Activated naive CD4-positive, alpha-beta T cell treated with anti-CD3 and anti-CD28 coated beads, Interleukin-2, amount 50 U/mL, for 16 hours (primary cell): ENCODE data around the gene CD1D.
"Not testable (repeated sequence)": the region's sequence is repeated elsewhere in the genome, so short reads cannot be mapped to it uniquely, and the experiment has no call there.

ENCODE experiments used
- DNase-seq: peaks from one replicate; pipeline ENCODE4 v3.0.0-alpha.2; 2020

Gene CD1D

GRCh38 chr1:158176849-158177699 is 3.6 kb upstream of the CD1D start:
- not testable (repeated sequence) for DNase-seq

- DNase-seq, result peak; percentile 22
These were observed 2.8 kb upstream of the CD1D start for GRCh38 chr1:158177700-158178450.

- no peak for DNase-seq
These were observed 1.2 kb upstream of the CD1D start for GRCh38 chr1:158179301-158180041.

GRCh38 chr1:158181577-158181922 is 855 bp downstream of the CD1D start:
- no peak for DNase-seq

- DNase-seq, result no peak
These were observed 5.1 kb downstream of the CD1D start for GRCh38 chr1:158185770-158186169.

- no peak for DNase-seq
These were observed 5.5 kb downstream of the CD1D start for GRCh38 chr1:158186180-158186579.

GRCh38 chr1:158188611-158189010 is 7.9 kb downstream of the CD1D start:
- DNase-seq, result no peak

- DNase-seq, result no peak
These were observed 8.9 kb downstream of the CD1D start for GRCh38 chr1:158189624-158190023.

- no peak for DNase-seq
These were observed 10.6 kb downstream of the CD1D start for GRCh38 chr1:158191299-158191698.

GRCh38 chr1:158196461-158196860 is 15.8 kb downstream of the CD1D start:
- DNase-seq, result no peak

GRCh38 chr1:158199849-158200248 is 19.2 kb downstream of the CD1D start:
- no peak for DNase-seq

- DNase-seq, result no peak
These were observed 19.8 kb downstream of the CD1D start for GRCh38 chr1:158200527-158200926.

GRCh38 chr1:158203693-158204457 is 23.2 kb downstream of the CD1D start:
- DNase-seq, result no peak

- DNase-seq, result no peak
These were observed 23.7 kb downstream of the CD1D start for GRCh38 chr1:158204458-158204827.

GRCh38 chr1:158208586-158209116 is 28.0 kb downstream of the CD1D start:
- no peak for DNase-seq

- no peak for DNase-seq
These were observed 31.6 kb downstream of the CD1D start for GRCh38 chr1:158212320-158212719.

GRCh38 chr1:158223445-158223844 is 42.8 kb downstream of the CD1D start:
- not testable (repeated sequence) for DNase-seq

GRCh38 chr1:158227904-158228623 is 47.4 kb downstream of the CD1D start:
- no peak for DNase-seq
